CD4-positive, alpha-beta T cell treated with Interleukin-21 for 1 hour (primary cell): Measurements from ENCODE around the gene AUTS2.

Experiments
- DNase-seq: peaks from one replicate; pipeline ENCODE4 v3.0.0-alpha.2; 2020

AUTS2 gene

GRCh38 chr7:70660819-70661191 is 1062.5 kb downstream of the AUTS2 start:
- no peak for DNase-seq

- no peak for DNase-seq
Measured at GRCh38 chr7:70663680-70664079, 1065.4 kb downstream of the AUTS2 start.

GRCh38 chr7:70665997-70666396 is 1067.7 kb downstream of the AUTS2 start:
- DNase-seq = no peak

GRCh38 chr7:70667406-70667805 is 1069.1 kb downstream of the AUTS2 start:
- no peak for DNase-seq

GRCh38 chr7:70668606-70669358 is 1070.5 kb downstream of the AUTS2 start:
- no peak for DNase-seq

GRCh38 chr7:70669854-70670253 is 1071.6 kb downstream of the AUTS2 start:
- peak; percentile 32 for DNase-seq

GRCh38 chr7:70670288-70670687 is 1072.0 kb downstream of the AUTS2 start:
- no peak for DNase-seq

GRCh38 chr7:70673778-70674570 is 1075.7 kb downstream of the AUTS2 start:
- no peak for DNase-seq

GRCh38 chr7:70674571-70675010 is 1076.3 kb downstream of the AUTS2 start:
- DNase-seq = no peak

- no peak for DNase-seq
Measured at GRCh38 chr7:70676243-70676642, 1078.0 kb downstream of the AUTS2 start.

- DNase-seq = no peak
Measured at GRCh38 chr7:70678621-70679251, 1080.5 kb downstream of the AUTS2 start.

GRCh38 chr7:70679661-70680060 is 1081.4 kb downstream of the AUTS2 start:
- DNase-seq = peak; percentile 26

- no peak for DNase-seq
Measured at GRCh38 chr7:70680306-70680705, 1082.0 kb downstream of the AUTS2 start.

GRCh38 chr7:70680743-70681468 is 1082.6 kb downstream of the AUTS2 start:
- no peak for DNase-seq

GRCh38 chr7:70681469-70682350 is 1083.4 kb downstream of the AUTS2 start:
- DNase-seq = no peak

- DNase-seq = no peak
Measured at GRCh38 chr7:70684173-70684572, 1085.9 kb downstream of the AUTS2 start.

GRCh38 chr7:70693321-70693685 is 1095.0 kb downstream of the AUTS2 start:
- no peak for DNase-seq

- DNase-seq = peak; percentile 65
Measured at GRCh38 chr7:70693686-70694433, 1095.6 kb downstream of the AUTS2 start.

- peak; percentile 32 for DNase-seq
Measured at GRCh38 chr7:70694434-70694970, 1096.2 kb downstream of the AUTS2 start.

GRCh38 chr7:70694971-70695794 is 1096.9 kb downstream of the AUTS2 start:
- DNase-seq = no peak
